Measurements from ENCODE around the gene HOXA11. TPM values are rescaled to one million over a fixed set of nuclear protein-coding genes. Genes with fewer than 3 reads are reported as not detected.

The HOXA11 gene
- polyA plus RNA-seq, 1 donor from 2014 or later: not detected

DNA sequence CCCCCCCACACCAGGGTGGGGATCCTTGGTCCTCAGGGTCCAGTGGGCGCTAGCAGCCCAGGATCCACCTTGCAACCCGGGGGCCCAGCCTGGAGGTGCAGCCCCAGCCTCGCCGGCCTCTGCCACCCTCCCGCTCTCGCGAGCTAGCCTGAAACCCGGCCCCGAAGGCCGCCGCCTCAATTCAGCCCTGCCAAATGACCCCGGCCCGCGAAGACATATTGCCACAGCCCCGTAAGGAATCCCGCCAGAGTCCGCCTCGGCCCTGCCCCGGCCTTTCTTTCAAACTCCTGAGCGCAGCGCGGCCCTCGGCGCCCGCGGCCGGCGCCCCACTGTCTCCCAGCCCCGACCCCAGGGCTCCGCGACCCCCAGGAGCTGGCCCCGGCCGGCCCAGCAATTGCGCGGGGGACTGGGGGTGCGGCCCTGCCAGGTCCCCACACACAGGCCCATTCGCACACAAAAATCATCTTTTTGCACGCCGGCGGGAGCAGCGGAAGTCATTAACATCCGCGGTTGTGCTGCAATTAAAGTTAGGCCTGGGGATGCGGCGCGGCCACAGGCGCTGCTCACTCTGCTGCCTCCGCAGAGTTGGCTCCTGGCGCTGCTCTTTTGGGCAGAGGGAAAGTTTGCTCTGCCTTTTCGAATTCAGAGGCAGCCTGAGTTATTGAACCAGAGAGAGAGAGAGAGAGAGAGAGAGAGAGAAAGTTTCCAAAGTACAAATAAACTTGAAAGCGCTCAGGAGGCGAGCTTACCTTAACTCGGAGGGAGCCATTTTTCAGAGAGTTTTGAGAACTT is 45.5 kb downstream of the HOXA11 start:
- H2AFZ ChIP-seq (ENCODE audit: low read depth, low read length): no peak overlapping the region

GRCh38 chr7:27138985-27139333 is 46.1 kb downstream of the HOXA11 start:
- Histone ChIP-seq H3K9me3 (ENCODE audit: low read length) (peaks cover 11% of the 10 kb centered on the region), H3K4me2 (ENCODE audit: low read length) (no peak overlapping the region), H3K9ac (ENCODE audit: low read length) (no peak overlapping the region)
- TF ChIP-seq TAF1 (IDR thresholded peaks at IDR 0.05; ENCODE audit: low read depth): no peak
- TF ChIP-seq EP300 (conservative IDR thresholded peaks at IDR 0.05; ENCODE audit: poor library complexity, severe bottlenecking): no peak
- TF ChIP-seq POLR2AphosphoS5 (IDR thresholded peaks at IDR 0.05): no peak
- TF ChIP-seq SMC3 (conservative IDR thresholded peaks at IDR 0.05; ENCODE audit: poor library complexity): no peak
- no peak for TF ChIP-seq MXI1 (conservative IDR thresholded peaks at IDR 0.05; ENCODE audit: poor library complexity, severe bottlenecking)
- no peak for TF ChIP-seq RAD21 (conservative IDR thresholded peaks at IDR 0.05)
- TF ChIP-seq, protein P1, sequence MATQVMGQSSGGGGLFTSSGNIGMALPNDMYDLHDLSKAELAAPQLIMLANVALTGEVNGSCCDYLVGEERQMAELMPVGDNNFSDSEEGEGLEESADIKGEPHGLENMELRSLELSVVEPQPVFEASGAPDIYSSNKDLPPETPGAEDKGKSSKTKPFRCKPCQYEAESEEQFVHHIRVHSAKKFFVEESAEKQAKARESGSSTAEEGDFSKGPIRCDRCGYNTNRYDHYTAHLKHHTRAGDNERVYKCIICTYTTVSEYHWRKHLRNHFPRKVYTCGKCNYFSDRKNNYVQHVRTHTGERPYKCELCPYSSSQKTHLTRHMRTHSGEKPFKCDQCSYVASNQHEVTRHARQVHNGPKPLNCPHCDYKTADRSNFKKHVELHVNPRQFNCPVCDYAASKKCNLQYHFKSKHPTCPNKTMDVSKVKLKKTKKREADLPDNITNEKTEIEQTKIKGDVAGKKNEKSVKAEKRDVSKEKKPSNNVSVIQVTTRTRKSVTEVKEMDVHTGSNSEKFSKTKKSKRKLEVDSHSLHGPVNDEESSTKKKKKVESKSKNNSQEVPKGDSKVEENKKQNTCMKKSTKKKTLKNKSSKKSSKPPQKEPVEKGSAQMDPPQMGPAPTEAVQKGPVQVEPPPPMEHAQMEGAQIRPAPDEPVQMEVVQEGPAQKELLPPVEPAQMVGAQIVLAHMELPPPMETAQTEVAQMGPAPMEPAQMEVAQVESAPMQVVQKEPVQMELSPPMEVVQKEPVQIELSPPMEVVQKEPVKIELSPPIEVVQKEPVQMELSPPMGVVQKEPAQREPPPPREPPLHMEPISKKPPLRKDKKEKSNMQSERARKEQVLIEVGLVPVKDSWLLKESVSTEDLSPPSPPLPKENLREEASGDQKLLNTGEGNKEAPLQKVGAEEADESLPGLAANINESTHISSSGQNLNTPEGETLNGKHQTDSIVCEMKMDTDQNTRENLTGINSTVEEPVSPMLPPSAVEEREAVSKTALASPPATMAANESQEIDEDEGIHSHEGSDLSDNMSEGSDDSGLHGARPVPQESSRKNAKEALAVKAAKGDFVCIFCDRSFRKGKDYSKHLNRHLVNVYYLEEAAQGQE (IDR thresholded peaks at IDR 0.05; ENCODE audit: borderline replicate concordance): no peak
- TF ChIP-seq CTCF (IDR thresholded peaks at IDR 0.05; ENCODE audit: poor library complexity, severe bottlenecking): no peak

More for the DNA sequence above, 45.5 kb downstream of the HOXA11 start:
- Histone ChIP-seq H4K20me1 (ENCODE audit: insufficient read depth) (no peaks in the 10 kb centered on the region), H3K36me3 (ENCODE audit: insufficient read depth, low read length) (no peaks in the 10 kb centered on the region), H3K9ac (ENCODE audit: low read length) (no peak overlapping the region), H3K4me3 (ENCODE audit: low read length) (no peak overlapping the region), H3F3A (ENCODE audit: insufficient read depth, low read length, poor library complexity, severe bottlenecking) (no peaks in the 10 kb centered on the region), H3K27ac (ENCODE audit: low read length) (no peak overlapping the region), H3K9me2 (ENCODE audit: insufficient read depth, low read length) (no peaks in the 10 kb centered on the region), H3K79me2 (replicated peaks; ENCODE audit: insufficient read depth, low read length) (no peaks in the 10 kb centered on the region), H3K9me3 (ENCODE audit: low read length) (peaks cover 16% of the 10 kb centered on the region), H3K27me3 (ENCODE audit: insufficient read depth, low read depth, low read length) (peaks cover 100% of the 10 kb centered on the region), H3K4me2 (ENCODE audit: low read length) (no peak overlapping the region)
- TF ChIP-seq SMC3 (conservative IDR thresholded peaks at IDR 0.05; ENCODE audit: poor library complexity) (no peak), TAF1 (IDR thresholded peaks at IDR 0.05; ENCODE audit: low read depth) (no peak), EZH2 (IDR thresholded peaks at IDR 0.05; ENCODE audit: borderline replicate concordance, insufficient read depth, low read length, poor library complexity, severe bottlenecking) (no peak), RAD21 (conservative IDR thresholded peaks at IDR 0.05) (no peak), EP300 (conservative IDR thresholded peaks at IDR 0.05; ENCODE audit: poor library complexity, severe bottlenecking) (no peak), CTCF (IDR thresholded peaks at IDR 0.05; ENCODE audit: poor library complexity, severe bottlenecking) (no peak), POLR2AphosphoS5 (IDR thresholded peaks at IDR 0.05) (no peak), MXI1 (conservative IDR thresholded peaks at IDR 0.05; ENCODE audit: poor library complexity, severe bottlenecking) (no peak)
- TF ChIP-seq, protein P1 (IDR thresholded peaks at IDR 0.05; ENCODE audit: borderline replicate concordance): no peak

More at GRCh38 chr7:27138985-27139333, 46.1 kb downstream of the HOXA11 start:
- H3K9me2 ChIP-seq (ENCODE audit: insufficient read depth, low read length): no peaks in the 10 kb centered on the region
- no peak overlapping the region for H2AFZ ChIP-seq (ENCODE audit: low read depth, low read length)
- no peaks in the 10 kb centered on the region for H3K36me3 ChIP-seq (ENCODE audit: insufficient read depth, low read length)
- H3K4me3 ChIP-seq (ENCODE audit: low read length): no peak overlapping the region
- H3K79me2 ChIP-seq (replicated peaks; ENCODE audit: insufficient read depth, low read length): no peaks in the 10 kb centered on the region
- H3K27me3 ChIP-seq (ENCODE audit: insufficient read depth, low read depth, low read length): peaks cover 100% of the 10 kb centered on the region
- H3K27ac ChIP-seq (ENCODE audit: low read length): no peak overlapping the region
- no peaks in the 10 kb centered on the region for H3F3A ChIP-seq (ENCODE audit: insufficient read depth, low read length, poor library complexity, severe bottlenecking)
- H4K20me1 ChIP-seq (ENCODE audit: insufficient read depth): no peaks in the 10 kb centered on the region
